HEK293 (cell line): Measurements from ENCODE around the gene NFATC1.

Source experiments
- CTCF ChIP-seq: fragments of 450-650 bp; formaldehyde crosslinking; IDR thresholded peaks from 2 replicates; pipeline ENCODE4 v1.5.1; 2016; ENCODE audit warnings: missing biosample characterization, missing genetic modification characterization
- ZNF280D ChIP-seq: fragments of 450-650 bp; formaldehyde crosslinking; IDR thresholded peaks from 2 replicates; pipeline ENCODE4 v1.5.1; 2016; ENCODE audit warnings: missing biosample characterization, missing genetic modification characterization
- ZNF324 ChIP-seq: fragments of 450-650 bp; formaldehyde crosslinking; IDR thresholded peaks from 2 replicates; pipeline ENCODE4 v1.5.1; 2016; ENCODE audit warnings: missing biosample characterization, missing genetic modification characterization
- ZNF529 ChIP-seq: fragments of 450-650 bp; formaldehyde crosslinking; IDR thresholded peaks from 2 replicates; pipeline ENCODE4 v1.5.1; 2017; ENCODE audit warnings: missing genetic modification characterization, missing biosample characterization; ENCODE audit not compliant: insufficient replicate concordance

GRCh38 chr18:79518683-79519128 lies 123.0 kb downstream of the NFATC1 start:
- TF ChIP-seq CTCF (tag by site-specific recombination) (no peak), ZNF280D (no peak), ZNF324 (tag by site-specific recombination) (no peak), ZNF529 (no peak)
